ENCODE data around the gene PPP1R37.

The PPP1R37 gene

GRCh38 chr19:45092747-45093678 lies at the start of gene PPP1R37:
Gene PPP1R37 (plus strand): TSS chr19:45093179. CDS start chr19:45093326, 147 bp downstream.
- peak; percentile 33 for TF ChIP-seq CTCF (IDR thresholded peaks at IDR 0.05; ENCODE audit: insufficient read depth, low read depth, low read length, missing control alignments)
- peak within 1 kb of the TSS; percentile 68 for H3K4me3 ChIP-seq (ENCODE audit: low read depth, low read length)
- DNase-seq (ENCODE audit: low read depth): peak; percentile 99

- H3K4me3 ChIP-seq (ENCODE audit: low read depth, low read length): no peak overlapping the region
- DNase-seq (ENCODE audit: low read depth): no peak
- TF ChIP-seq CTCF (IDR thresholded peaks at IDR 0.05; ENCODE audit: insufficient read depth, low read depth, low read length, missing control alignments): no peak
Measured at GRCh38 chr19:45045671-45046353, 47.2 kb upstream of the PPP1R37 start.

GRCh38 chr19:45046355-45046754 lies 46.6 kb upstream of the PPP1R37 start:
- no peak overlapping the region for H3K4me3 ChIP-seq (ENCODE audit: low read depth, low read length)
- DNase-seq (ENCODE audit: low read depth): no peak
- TF ChIP-seq CTCF (IDR thresholded peaks at IDR 0.05; ENCODE audit: insufficient read depth, low read depth, low read length, missing control alignments): no peak

GRCh38 chr19:45047188-45047797 lies 45.7 kb upstream of the PPP1R37 start:
- TF ChIP-seq CTCF (IDR thresholded peaks at IDR 0.05; ENCODE audit: insufficient read depth, low read depth, low read length, missing control alignments): no peak
- peak; percentile 69 for DNase-seq (ENCODE audit: low read depth)
- H3K4me3 ChIP-seq (ENCODE audit: low read depth, low read length): peak overlapping the region; percentile 8; the same call in 1 of the 2 replicates

- TF ChIP-seq CTCF (IDR thresholded peaks at IDR 0.05; ENCODE audit: insufficient read depth, low read depth, low read length, missing control alignments): no peak
- no peak overlapping the region for H3K4me3 ChIP-seq (ENCODE audit: low read depth, low read length)
- no peak for DNase-seq (ENCODE audit: low read depth)
Measured at GRCh38 chr19:45049073-45049736, 43.8 kb upstream of the PPP1R37 start.

- TF ChIP-seq CTCF (IDR thresholded peaks at IDR 0.05; ENCODE audit: insufficient read depth, low read depth, low read length, missing control alignments): no peak
- DNase-seq (ENCODE audit: low read depth): no peak
- no peak overlapping the region for H3K4me3 ChIP-seq (ENCODE audit: low read depth, low read length)
Measured at GRCh38 chr19:45050036-45050435, 42.9 kb upstream of the PPP1R37 start.

Data from GM12865 (cell line).